GM18511 (cell line): Measurements from ENCODE around the gene CYLD.

ENCODE experiments used
- ATAC-seq: cut with Tn5 transposase; IDR thresholded peaks from one replicate; pipeline ENCODE4 v1.9.1; 2021; ENCODE audit warnings: mild to moderate bottlenecking, moderate library complexity; ENCODE audit not compliant: unreplicated experiment

The CYLD gene

DNA sequence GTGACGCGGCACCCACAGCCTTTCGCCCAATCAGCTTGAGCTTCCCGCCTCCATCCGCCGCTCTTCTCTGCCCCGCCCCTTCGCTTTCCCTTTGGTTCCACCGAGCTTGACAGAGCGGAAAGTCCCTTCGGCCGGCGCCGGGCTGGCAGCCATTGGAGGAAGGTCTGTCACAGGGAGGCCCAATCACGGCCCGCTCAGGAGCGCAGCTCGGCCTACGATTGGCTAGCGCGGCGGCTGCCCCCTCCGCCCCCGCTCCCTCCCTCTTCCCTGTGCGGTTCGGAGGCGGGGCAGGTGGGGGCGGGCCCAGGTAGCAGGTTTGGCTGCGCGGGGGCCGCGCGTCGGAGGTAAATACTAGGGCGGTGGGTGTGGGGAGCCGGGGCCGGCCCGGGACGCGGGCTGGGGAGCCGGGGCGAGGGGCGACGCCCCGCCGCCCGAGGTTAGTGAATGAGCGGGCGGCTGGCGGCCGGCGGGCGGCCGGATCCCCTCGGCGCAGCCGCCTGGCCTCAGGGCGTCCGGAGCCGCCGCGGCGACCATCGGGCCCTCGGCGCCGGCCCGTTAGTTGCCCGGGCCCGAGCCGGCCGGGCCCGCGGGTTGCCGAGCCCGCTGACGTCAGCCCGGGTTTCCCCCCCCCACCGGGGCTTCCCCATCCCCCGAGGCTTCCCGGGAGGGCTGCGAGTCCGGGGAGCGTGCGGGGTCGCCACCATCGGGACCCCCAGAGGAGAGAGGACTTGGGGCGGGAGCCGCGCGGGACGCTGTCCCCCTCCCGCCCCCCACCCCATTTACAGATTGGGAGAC is at the start of gene CYLD:
TSS of gene CYLD (plus strand) at position 306 of the 795 bp plus-strand sequence. CDS start 7,613 bp downstream, outside the sequence.
- ATAC-seq: peak; percentile 92

DNA sequence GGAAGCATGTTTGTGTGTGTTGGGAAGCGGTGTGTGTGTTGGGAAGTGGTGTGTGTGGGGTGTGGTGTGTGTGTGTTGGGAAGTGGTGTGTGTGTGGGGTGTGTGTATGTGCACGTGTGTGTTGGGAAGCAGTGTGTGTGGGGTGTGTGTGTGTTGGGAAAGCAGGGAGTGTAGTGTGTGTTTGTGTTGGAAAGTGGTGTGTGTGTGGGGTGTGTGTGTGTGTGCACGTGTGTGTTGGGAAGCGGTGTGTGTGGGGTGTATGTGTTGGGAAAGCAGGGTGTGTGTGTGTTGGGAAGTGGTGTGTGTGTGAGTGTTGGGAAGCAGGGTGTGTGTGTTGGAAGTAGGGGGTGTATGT is 49.3 kb upstream of the CYLD start:
- no peak for ATAC-seq

DNA sequence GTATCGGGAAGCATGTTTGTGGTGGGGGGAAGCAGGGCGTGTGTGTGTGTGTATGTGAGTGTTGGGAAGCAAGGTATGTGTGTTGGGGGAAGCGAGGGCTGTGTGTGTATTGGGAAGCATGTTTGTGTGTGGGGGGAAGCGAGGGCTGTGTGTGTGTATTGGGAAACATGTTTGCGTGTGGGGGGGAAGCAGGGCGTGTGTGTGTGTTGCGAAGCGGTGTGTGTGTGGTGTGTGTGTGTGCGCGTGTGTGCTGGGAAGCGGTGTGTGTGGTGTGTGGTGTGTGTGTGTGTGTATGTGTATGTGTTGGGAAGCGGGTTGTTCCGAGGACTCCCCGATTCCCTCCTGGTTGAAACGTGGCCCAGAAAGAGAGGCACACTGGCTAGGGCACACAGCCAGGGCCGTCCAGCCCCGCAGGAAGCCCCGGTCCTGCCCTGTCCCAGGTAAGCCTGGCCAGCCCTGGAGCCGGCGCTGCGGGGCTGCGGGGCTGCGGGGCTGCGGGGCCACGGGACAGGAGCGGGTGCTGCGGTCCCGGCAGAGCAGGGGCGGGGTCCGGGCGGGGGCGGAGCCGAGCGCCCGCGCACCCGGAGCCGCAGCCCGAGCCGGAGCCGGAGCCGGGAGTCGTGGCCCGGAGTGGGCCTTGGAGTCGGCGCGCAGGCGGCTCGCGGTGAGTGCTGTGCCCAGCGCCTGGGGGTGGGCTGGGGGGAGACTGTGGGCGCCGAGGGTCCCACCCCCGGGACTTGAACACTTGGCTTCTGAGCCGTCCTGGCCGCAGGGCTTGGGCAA is 48.7 kb upstream of the CYLD start, which contains the start of gene NOD2:
TSS of gene NOD2 (plus strand) at position 608 of the 783 bp plus-strand sequence. CDS start 5,890 bp downstream, outside the sequence.
- ATAC-seq: no peak

- ATAC-seq: no peak
Measured at GRCh38 chr16:50694206-50694605, 47.7 kb upstream of the CYLD start.

- no peak for ATAC-seq
Measured at GRCh38 chr16:50695017-50696000, 46.6 kb upstream of the CYLD start.

GRCh38 chr16:50696126-50696525 is 45.8 kb upstream of the CYLD start:
- ATAC-seq: peak; percentile 29

- ATAC-seq: peak; percentile 66
Measured at GRCh38 chr16:50696575-50697420, 45.1 kb upstream of the CYLD start.

GRCh38 chr16:50697421-50697715 is 44.5 kb upstream of the CYLD start:
- ATAC-seq: no peak

DNA sequence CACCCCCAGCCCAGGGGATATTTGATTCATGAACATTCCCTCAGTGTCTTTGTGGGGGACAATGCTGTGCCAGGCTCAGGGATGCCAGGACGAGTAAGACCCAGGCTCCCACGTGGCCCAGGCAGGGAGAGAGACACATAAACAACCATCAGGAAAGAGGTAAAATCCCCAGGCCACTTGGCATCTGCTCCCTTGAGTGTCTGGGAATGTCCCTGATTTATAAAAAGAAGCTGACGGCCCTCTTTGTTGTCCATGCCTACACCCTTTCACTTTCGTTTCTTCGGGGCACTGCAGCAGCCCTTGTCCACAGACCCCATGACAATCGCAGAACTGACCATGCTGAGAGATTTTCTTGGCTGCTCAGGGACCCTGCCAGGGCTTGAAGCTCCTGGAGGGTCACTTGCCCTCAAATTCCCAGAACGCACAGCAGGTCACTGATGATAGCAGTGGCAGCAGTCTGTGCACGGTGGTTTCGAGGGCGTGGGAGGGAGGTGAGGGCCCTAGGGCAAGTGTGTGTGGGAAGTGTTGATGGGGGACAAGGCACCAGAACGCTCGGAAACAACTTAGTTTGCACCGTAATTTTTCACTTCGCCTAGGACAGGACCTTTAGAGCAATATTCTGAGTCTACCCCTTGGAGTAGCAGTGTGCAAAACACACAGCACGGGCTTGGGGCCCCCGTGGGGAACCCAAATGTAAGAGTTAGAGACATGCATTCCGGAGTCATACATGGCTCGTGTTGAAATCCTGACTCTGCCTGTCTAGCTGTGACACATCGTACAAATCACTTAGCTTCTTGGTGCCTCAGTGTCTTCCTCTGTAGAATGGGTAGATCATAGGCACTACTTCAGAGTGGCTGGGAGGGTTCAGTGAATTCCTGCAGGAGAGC is 43.8 kb upstream of the CYLD start:
- peak; percentile 51 for ATAC-seq

DNA sequence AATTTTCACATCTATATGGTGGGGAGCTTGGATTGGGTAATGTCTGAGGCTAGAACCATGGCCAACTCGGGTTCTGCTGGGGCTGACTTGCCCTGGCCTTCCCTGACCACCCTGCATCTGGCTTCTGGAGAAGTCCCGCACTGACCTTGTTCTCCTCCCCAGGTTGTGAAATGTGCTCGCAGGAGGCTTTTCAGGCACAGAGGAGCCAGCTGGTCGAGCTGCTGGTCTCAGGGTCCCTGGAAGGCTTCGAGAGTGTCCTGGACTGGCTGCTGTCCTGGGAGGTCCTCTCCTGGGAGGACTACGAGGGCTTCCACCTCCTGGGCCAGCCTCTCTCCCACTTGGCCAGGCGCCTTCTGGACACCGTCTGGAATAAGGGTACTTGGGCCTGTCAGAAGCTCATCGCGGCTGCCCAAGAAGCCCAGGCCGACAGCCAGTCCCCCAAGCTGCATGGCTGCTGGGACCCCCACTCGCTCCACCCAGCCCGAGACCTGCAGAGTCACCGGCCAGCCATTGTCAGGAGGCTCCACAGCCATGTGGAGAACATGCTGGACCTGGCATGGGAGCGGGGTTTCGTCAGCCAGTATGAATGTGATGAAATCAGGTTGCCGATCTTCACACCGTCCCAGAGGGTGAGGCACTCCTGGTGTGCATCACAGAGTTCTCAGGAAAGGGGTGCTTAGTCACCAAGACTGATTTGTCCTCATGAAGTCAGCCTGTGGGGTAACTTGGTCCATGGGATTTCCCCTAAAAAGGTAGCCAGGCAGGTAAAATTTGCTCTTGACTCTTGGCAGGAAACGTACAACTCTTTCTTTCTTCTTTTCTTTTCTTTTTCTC is 42.3 kb upstream of the CYLD start:
- ATAC-seq: no peak

GRCh38 chr16:50702725-50703124 is 39.2 kb upstream of the CYLD start:
- ATAC-seq: no peak

GRCh38 chr16:50704245-50704644 is 37.6 kb upstream of the CYLD start:
- ATAC-seq: no peak

GRCh38 chr16:50705436-50706110 is 36.3 kb upstream of the CYLD start:
- no peak for ATAC-seq

- no peak for ATAC-seq
Measured at GRCh38 chr16:50706250-50706649, 35.6 kb upstream of the CYLD start.

DNA sequence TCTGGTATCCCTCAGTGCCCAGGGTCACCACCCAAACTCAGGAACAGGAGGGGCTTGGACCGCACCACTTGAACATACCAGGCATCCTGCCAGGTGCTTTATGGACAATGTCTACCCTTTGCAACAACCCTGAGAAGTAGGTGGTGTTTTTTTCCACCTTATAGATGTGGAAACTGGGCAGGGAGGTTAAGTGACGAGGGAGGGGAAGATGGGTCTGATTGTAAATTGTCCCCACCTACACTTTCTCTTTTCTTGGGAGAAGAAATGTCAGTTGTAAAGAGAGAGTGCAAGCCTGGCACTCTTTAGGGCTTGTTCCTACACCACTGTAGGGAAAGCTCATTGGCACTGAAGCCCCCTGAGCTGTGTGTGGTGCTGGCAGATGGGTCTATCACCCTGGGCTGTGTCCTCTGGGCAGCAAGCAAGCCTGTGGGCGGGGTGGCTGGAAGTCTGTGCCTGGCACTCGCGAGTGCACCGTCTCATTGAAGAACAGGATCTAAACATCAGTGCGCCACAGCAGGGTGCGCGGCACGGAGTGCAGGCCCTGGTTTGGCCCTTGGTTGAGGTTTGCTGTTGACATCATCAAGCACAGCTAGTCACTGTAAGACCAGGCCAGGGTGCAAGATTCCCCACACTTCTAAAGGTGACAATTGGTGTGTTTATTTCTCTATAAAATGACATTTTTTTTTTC is 33.4 kb upstream of the CYLD start:
- peak; percentile 10 for ATAC-seq

DNA sequence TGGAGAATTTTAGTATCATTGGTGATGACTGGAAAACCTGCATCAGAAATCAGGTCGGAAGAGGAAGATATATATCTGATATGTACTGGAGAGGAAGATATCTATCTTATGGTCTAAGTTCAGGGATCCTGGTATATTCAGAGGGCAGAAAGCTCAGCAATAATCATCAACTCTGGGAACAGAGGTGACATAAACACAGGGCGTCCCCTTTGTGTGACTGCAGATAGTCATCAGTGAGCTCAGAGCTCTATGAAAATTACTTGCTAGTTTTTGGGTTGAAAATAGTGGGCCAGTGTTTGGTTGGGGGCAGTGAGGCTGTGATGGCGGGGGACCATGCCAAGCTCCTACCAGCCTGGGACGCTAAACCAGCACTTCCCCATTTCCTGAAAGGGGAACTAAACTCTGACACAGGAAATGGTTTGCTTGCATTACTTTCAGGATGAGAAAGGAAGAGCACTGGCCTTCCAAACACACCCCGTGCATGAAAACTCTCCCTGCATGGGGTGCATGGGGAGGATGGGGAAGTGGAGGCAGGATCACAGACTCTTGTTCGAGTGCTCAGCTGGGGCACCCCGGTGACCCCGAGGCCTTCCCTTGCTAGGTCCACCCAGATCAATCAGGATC is 32.7 kb upstream of the CYLD start:
- ATAC-seq: peak; percentile 76

- no peak for ATAC-seq
Measured at GRCh38 chr16:50709980-50710379, 31.9 kb upstream of the CYLD start.
